SH-SY5Y (cell line): ENCODE measurements around the gene MDM2.

ENCODE experiments used
- GATA2 ChIP-seq: IDR thresholded peaks from 2 replicates; pipeline ENCODE4 v1.6.1; 2011; ENCODE audit warnings: mild to moderate bottlenecking, low read depth, low read length
- GATA3 ChIP-seq: IDR thresholded peaks from 2 replicates; pipeline ENCODE4 v1.6.1; 2011; ENCODE audit warnings: low read depth, mild to moderate bottlenecking, low read length, moderate library complexity

GRCh38 chr12:68880660-68881325 lies 72.8 kb downstream of the MDM2 start:
- no peak for TF ChIP-seq GATA2
- TF ChIP-seq GATA3, result no peak
